Ishikawa (cell line): ENCODE results near the gene SERHL2.

Experiments
- CEBPB ChIP-seq: IDR thresholded peaks from 2 replicates; pipeline ENCODE4 v1.6.1; 2012
- CREB1 ChIP-seq: IDR thresholded peaks from 2 replicates; pipeline ENCODE4 v1.6.1; 2012; ENCODE audit warnings: low read depth
- EGR1 ChIP-seq: IDR thresholded peaks from 2 replicates; pipeline ENCODE4 v1.6.1; 2012
- EP300 ChIP-seq: IDR thresholded peaks from 2 replicates; pipeline ENCODE4 v1.6.1; 2012; ENCODE audit warnings: borderline replicate concordance
- FOXM1 ChIP-seq: IDR thresholded peaks from 2 replicates; pipeline ENCODE4 v1.6.1; 2012; ENCODE audit warnings: low read depth, borderline replicate concordance
- MAX ChIP-seq: IDR thresholded peaks from 2 replicates; pipeline ENCODE4 v1.6.1; 2012
- NFIC ChIP-seq: IDR thresholded peaks from 2 replicates; pipeline ENCODE4 v1.6.1; 2012
- RAD21 ChIP-seq: IDR thresholded peaks from 2 replicates; pipeline ENCODE4 v1.6.1; 2012; ENCODE audit warnings: low read depth
- REST ChIP-seq: IDR thresholded peaks from 2 replicates; pipeline ENCODE4 v1.6.1; 2012; ENCODE audit warnings: low read depth, mild to moderate bottlenecking
- TAF1 ChIP-seq: IDR thresholded peaks from 2 replicates; pipeline ENCODE4 v1.6.1; 2012; ENCODE audit warnings: low read depth, mild to moderate bottlenecking
- TCF12 ChIP-seq: IDR thresholded peaks from 2 replicates; pipeline ENCODE4 v1.6.1; 2012; ENCODE audit warnings: low read depth
- TEAD4 ChIP-seq: IDR thresholded peaks from 2 replicates; pipeline ENCODE4 v1.6.1; 2012
- USF1 ChIP-seq: IDR thresholded peaks from 2 replicates; pipeline ENCODE4 v1.6.1; 2012
- YY1 ChIP-seq: IDR thresholded peaks from 2 replicates; pipeline ENCODE4 v1.6.1; 2012; ENCODE audit warnings: low read depth
- ZBTB7A ChIP-seq: IDR thresholded peaks from 2 replicates; pipeline ENCODE4 v1.6.1; 2012; ENCODE audit warnings: low read depth

The SERHL2 gene

GRCh38 chr22:42604403-42604802, 50.6 kb downstream of the SERHL2 start:
- TF ChIP-seq CREB1 (no peak), FOXM1 (no peak), USF1 (no peak), YY1 (no peak), CEBPB (no peak), TCF12 (no peak), EGR1 (no peak)

- TF ChIP-seq EGR1 (no peak), ZBTB7A (no peak), EP300 (no peak), RAD21 (no peak), FOXM1 (no peak), NFIC (no peak), REST (no peak), CEBPB (no peak), TCF12 (no peak), CREB1 (no peak), YY1 (no peak), MAX (no peak)
Observed at GRCh38 chr22:42608136-42608822, 54.5 kb downstream of the SERHL2 start.

- TF ChIP-seq YY1 = no peak
- TF ChIP-seq EGR1 = no peak
- no peak for TF ChIP-seq REST
- no peak for TF ChIP-seq TCF12
- no peak for TF ChIP-seq MAX
- no peak for TF ChIP-seq ZBTB7A
- no peak for TF ChIP-seq RAD21
- no peak for TF ChIP-seq TAF1
- TF ChIP-seq USF1 = no peak
- TF ChIP-seq FOXM1 = no peak
- TF ChIP-seq TEAD4 = no peak
Observed at GRCh38 chr22:42608823-42609361, 55.1 kb downstream of the SERHL2 start.

GRCh38 chr22:42610186-42610585, 56.4 kb downstream of the SERHL2 start:
- no peak for TF ChIP-seq EGR1
- no peak for TF ChIP-seq TEAD4
- no peak for TF ChIP-seq EP300
- TF ChIP-seq ZBTB7A = no peak
- no peak for TF ChIP-seq USF1
- no peak for TF ChIP-seq CEBPB
- TF ChIP-seq CREB1 = no peak
- no peak for TF ChIP-seq TCF12
- no peak for TF ChIP-seq YY1
- TF ChIP-seq REST = no peak
- TF ChIP-seq TAF1 = no peak
- TF ChIP-seq NFIC = no peak
- no peak for TF ChIP-seq RAD21
- no peak for TF ChIP-seq MAX
- no peak for TF ChIP-seq FOXM1
